IPS DF 6.9 (cell line): ENCODE data around the gene ACKR4.

Experiments used
- DNase-seq: peaks from one replicate; pipeline ENCODE4 v3.0.0-alpha.2; 2013; ENCODE audit warnings: low read depth, low spot score
- H3K27ac ChIP-seq: one replicate; pipeline ENCODE4 v1.5.1; 2013; ENCODE audit warnings: low read length, control low read depth
- H3K27me3 ChIP-seq: 2 replicates; pipeline ENCODE4 v1.6.1; 2013; ENCODE audit warnings: mild to moderate bottlenecking, low read length; ENCODE audit not compliant: control insufficient read depth, insufficient read depth
- H3K36me3 ChIP-seq: 2 replicates; pipeline ENCODE4 v1.6.1; 2013; ENCODE audit warnings: low read length; ENCODE audit not compliant: control insufficient read depth, insufficient read depth
- H3K4me1 ChIP-seq: 2 replicates; pipeline ENCODE4 v1.6.1; 2013; ENCODE audit warnings: low read length; ENCODE audit not compliant: control insufficient read depth, insufficient read depth
- H3K4me3 ChIP-seq: 2 replicates; pipeline ENCODE4 v1.5.1; 2013; ENCODE audit warnings: mild to moderate bottlenecking, low read length
- H3K9me3 ChIP-seq: 2 replicates; pipeline ENCODE4 v1.6.1; 2013; ENCODE audit warnings: low read length, inconsistent platforms; ENCODE audit not compliant: control insufficient read depth, insufficient read depth
- WGBS: extraction: QIAGEN DNeasy Blood & Tissue Kit; methylation state at CpG from one replicate; pipeline ENCODE4 v1.1.7; 2013; ENCODE audit warnings: mixed read lengths, missing lambda C conversion rate; ENCODE audit not compliant: insufficient read length, insufficient coverage; 5-methylcytosine and 5-hydroxymethylcytosine counted together

ACKR4 gene

DNA sequence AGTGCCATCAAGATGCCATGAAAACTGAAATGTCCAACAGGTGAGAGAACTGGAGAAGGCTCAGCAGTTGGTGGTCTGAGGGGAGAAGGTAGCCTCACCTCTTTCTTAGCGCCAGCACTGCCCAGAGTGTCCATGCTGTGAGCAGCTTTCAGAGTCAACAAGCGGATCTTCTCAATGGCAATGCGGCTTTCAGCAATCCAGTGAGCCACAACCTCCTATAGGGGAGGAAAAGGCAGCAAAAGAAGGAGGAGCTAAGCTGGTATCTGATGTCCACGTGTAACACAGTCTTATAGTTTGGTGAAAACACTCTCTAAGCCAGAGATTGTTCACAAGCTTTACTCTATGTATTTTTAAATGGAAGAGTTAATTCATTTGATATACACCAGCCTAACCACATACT, 36.1 kb upstream of the ACKR4 start:
- no peaks in the 10 kb centered on the region for H3K27me3 ChIP-seq
- no peak for DNase-seq
- no CpG with 5 or more reads among the region's 4 CpGs for WGBS

DNA sequence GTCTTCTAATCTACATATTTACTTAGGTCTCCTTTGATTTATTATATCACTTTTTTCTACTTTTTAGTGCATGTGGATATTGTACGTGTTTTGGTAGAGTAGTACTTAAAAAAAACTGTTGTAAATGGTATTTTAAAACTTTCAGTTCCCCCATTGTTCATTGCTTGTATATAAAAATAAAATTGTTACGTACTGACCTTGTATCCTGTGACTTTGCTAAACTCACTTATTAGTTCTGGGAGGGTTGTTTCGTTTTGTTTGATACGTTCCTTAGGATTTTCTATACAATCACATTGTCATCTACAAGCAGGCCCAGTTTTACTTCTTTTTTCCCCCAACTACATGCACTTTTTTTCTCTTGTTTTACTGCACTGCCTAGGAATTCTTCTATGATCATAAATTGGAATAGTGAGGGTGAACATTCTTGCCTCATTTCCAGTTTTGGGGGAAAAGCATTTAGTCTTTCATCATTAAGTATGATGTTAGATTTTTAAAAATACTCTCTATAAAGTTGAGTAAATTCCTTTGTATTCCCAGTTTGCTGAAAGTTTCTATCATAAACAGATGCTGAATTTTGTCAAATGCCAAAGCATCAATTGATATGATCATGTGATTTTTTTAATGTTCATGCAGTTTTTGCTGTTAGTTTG, 33.5 kb upstream of the ACKR4 start:
- Histone ChIP-seq H3K4me1 (no peaks in the 10 kb centered on the region; the same call in 1 of the 2 replicates), H3K27ac (no peak overlapping the region), H3K27me3 (no peaks in the 10 kb centered on the region), H3K9me3 (no peaks in the 10 kb centered on the region), H3K4me3 (no peak overlapping the region), H3K36me3 (no peaks in the 10 kb centered on the region)
- no peak for DNase-seq
- WGBS = no CpG with 5 or more reads among the region's 4 CpGs

More for the DNA sequence above, 36.1 kb upstream of the ACKR4 start:
- H3K9me3 ChIP-seq = no peaks in the 10 kb centered on the region
- no peak overlapping the region for H3K27ac ChIP-seq
- no peak overlapping the region for H3K4me3 ChIP-seq
- H3K4me1 ChIP-seq = peaks cover 1% of the 10 kb centered on the region; the same call in 1 of the 2 replicates
- no peaks in the 10 kb centered on the region for H3K36me3 ChIP-seq

DNA sequence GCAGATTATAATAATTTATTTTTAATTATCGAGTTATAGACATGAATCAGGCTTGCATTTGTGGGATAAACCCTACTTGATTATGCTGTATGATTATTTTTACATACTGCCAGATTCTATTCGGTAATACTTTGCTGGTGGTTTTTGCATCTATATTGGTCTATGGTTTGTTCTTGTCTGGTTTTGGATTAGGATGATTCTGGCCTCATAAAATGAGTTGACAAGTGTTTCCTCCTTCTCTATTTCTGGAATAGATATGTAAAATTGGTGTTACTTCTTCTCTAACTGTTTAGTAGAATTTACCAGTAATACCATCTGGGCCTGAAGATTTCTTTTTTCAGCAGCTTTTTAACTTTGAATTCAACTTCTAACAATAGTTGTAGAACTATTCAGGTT, 33.0 kb upstream of the ACKR4 start:
- Histone ChIP-seq H3K27me3 (no peaks in the 10 kb centered on the region), H3K36me3 (no peaks in the 10 kb centered on the region), H3K4me1 (no peaks in the 10 kb centered on the region; the same call in 1 of the 2 replicates), H3K4me3 (no peak overlapping the region), H3K9me3 (no peaks in the 10 kb centered on the region), H3K27ac (no peak overlapping the region)
- WGBS = no CpG with 5 or more reads among the region's 2 CpGs
- no peak for DNase-seq

DNA sequence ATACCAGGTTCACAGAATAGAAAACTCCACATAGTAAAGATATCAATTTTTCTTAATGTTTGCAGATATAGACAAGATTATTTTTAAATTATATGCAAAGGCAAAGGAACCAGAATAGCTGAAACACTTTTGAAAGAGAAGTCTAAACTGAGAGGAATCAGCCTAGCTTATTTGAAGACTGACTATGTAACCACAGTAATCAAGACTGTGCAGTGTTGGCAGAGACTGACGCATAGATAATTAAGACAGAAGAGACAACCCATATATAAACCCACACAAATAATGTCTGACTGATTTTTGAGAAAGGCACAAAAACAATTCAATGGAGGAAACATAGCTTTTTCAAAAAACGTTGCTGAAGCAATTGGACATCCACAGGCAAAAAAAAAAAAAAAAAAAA, 28.6 kb upstream of the ACKR4 start:
- no peaks in the 10 kb centered on the region for H3K27me3 ChIP-seq
- DNase-seq = no peak
- H3K4me1 ChIP-seq = no peaks in the 10 kb centered on the region
- H3K9me3 ChIP-seq = no peaks in the 10 kb centered on the region
- H3K36me3 ChIP-seq = no peaks in the 10 kb centered on the region
- no peak overlapping the region for H3K27ac ChIP-seq
- no CpG with 5 or more reads among the region's 2 CpGs for WGBS
- H3K4me3 ChIP-seq = no peak overlapping the region

DNA sequence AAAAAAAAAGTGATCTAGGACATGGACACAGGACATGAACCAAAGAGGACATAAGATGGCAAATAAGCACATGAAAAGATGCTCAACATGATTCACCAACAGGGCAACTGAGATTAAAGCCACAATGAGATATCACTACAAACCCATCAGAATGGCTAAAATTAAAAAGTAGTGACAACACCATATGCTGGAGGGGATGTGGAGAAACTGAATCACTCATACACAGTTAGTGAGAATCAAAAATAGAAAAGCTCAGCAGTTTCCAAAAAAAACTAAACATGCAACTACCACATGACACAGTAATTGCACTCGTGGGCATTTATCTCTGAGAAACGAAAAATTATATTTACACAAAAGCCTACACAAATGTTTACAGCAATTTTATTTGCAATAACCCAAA, 27.9 kb upstream of the ACKR4 start:
- no peak for DNase-seq
- H3K27ac ChIP-seq = no peak overlapping the region

DNA sequence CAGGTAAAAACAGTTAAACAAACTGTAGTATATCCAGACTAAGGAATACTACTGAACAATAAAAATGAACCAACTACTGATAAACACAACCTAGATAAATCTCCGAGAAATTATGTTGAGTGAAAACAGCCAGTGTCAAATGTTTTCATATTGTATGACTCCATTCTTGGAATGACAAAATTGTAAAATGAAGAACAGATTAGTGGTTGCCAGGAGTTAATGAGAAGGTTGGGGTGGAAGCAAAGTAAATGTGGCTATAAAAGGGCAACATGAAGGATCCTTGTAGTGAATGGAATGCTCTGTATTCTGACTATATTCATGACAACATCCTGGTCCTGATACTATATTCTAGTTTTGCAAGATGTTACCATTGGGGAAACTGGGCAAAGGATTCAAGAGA, 27.5 kb upstream of the ACKR4 start:
- Histone ChIP-seq H3K27me3 (no peaks in the 10 kb centered on the region), H3K9me3 (no peaks in the 10 kb centered on the region), H3K4me1 (no peaks in the 10 kb centered on the region), H3K4me3 (no peak overlapping the region), H3K27ac (no peak overlapping the region), H3K36me3 (no peaks in the 10 kb centered on the region)
- DNase-seq = no peak
- no CpG with 5 or more reads among the region's 1 CpG for WGBS

More for the DNA sequence above, 27.9 kb upstream of the ACKR4 start:
- H3K4me3 ChIP-seq = no peak overlapping the region
- no peaks in the 10 kb centered on the region for H3K27me3 ChIP-seq
- no peaks in the 10 kb centered on the region for H3K9me3 ChIP-seq
- H3K36me3 ChIP-seq = no peaks in the 10 kb centered on the region
- no peaks in the 10 kb centered on the region for H3K4me1 ChIP-seq
- no CpG with 5 or more reads among the region's 2 CpGs for WGBS

DNA sequence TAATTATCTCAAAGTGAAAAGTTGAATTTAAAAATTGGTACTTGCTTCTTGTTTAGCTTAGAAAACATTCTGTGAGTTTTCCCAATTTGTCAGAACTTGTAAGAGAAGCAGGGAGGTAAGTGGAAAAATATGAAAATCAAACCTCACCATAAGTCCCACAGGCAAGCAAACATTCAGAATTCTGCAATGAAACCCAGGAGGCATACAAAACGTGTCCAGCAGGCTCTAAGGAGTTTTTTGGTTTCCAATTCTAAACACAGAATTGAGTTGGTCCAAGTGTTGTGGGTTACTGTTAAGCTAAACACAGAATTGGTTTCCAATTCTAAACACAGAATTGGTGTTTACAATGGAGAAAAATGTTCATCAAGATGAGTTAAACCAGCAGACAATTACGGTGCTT, 27.1 kb upstream of the ACKR4 start:
- Histone ChIP-seq H3K4me3 (no peak overlapping the region), H3K9me3 (no peaks in the 10 kb centered on the region), H3K36me3 (no peaks in the 10 kb centered on the region), H3K4me1 (no peaks in the 10 kb centered on the region), H3K27me3 (no peaks in the 10 kb centered on the region), H3K27ac (no peak overlapping the region)
- no CpG with 5 or more reads among the region's 2 CpGs for WGBS
- DNase-seq = no peak

DNA sequence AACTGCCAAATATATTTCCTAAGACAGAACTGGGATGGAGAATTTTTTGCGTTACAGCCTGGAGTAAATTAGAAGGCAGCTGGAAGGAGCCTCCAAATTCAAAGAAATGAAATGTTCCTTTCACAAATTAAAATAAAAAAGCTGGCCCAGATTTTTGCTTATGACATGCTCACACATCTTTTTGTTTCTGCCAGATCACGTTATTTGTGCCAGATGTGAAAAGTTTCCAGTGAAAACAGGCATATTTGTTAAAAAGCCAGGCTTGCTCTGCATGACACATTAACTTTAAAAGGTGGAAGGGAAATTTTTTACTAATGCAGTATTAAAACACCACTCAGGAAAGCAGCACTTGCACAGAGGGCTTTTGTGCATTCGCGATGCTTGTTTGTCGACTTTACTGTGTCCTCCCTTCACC, 23.3 kb upstream of the ACKR4 start:
- no peaks in the 10 kb centered on the region for H3K9me3 ChIP-seq
- no CpG with 5 or more reads among the region's 5 CpGs for WGBS
- no peaks in the 10 kb centered on the region for H3K4me1 ChIP-seq
- no peak overlapping the region for H3K27ac ChIP-seq
- no peak overlapping the region for H3K4me3 ChIP-seq
- H3K27me3 ChIP-seq = no peaks in the 10 kb centered on the region
- no peak for DNase-seq
- no peaks in the 10 kb centered on the region for H3K36me3 ChIP-seq

DNA sequence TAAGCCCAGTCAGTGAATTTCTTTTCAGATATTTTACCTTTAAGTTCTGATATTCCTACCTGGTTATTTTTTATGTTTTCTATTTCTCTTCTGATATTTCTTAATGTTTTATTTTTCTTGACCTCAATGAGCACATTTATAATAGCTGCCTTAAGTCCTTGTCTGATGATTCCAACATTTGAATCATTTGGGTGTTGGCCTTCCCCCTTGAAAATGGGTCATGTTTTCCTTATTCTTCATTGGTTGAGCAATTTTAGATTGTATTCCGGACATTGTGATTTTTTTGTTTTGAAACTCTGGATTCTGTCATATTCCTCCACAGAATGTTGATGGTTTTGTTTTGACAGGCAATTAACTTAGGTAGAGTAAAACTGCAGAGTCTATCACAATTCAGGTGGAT, 9.7 kb upstream of the ACKR4 start:
- H3K27me3 ChIP-seq = no peaks in the 10 kb centered on the region
- WGBS = no CpG with 5 or more reads among the region's 1 CpG
- H3K4me3 ChIP-seq = no peak overlapping the region
- DNase-seq = no peak
- no peak overlapping the region for H3K27ac ChIP-seq
- no peaks in the 10 kb centered on the region for H3K9me3 ChIP-seq
- H3K4me1 ChIP-seq = no peaks in the 10 kb centered on the region
- no peaks in the 10 kb centered on the region for H3K36me3 ChIP-seq

DNA sequence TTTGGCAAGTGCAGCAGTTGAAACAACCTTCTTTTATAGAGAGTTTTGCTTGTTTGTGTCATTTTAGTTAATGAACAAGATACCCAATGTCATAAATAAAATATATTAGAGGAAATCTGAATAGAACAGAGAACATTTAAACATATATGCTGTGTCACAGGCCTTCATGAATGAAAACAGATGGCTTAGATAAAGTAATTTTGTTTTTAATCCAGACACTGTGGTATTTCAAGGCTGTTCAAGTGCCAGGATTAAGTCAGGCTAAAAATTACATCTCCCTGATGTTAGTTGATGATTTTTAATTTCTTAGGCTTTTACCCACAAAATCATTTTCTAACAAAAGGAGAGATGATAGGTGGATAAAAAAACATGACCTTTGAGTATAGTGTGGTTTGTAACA, 4.9 kb upstream of the ACKR4 start:
- no peaks in the 10 kb centered on the region for H3K9me3 ChIP-seq
- no peaks in the 10 kb centered on the region for H3K4me1 ChIP-seq
- no peaks in the 10 kb centered on the region for H3K27me3 ChIP-seq
- no peak for DNase-seq
- H3K36me3 ChIP-seq = no peaks in the 10 kb centered on the region
- H3K27ac ChIP-seq = no peak overlapping the region
- H3K4me3 ChIP-seq = no peak overlapping the region

DNA sequence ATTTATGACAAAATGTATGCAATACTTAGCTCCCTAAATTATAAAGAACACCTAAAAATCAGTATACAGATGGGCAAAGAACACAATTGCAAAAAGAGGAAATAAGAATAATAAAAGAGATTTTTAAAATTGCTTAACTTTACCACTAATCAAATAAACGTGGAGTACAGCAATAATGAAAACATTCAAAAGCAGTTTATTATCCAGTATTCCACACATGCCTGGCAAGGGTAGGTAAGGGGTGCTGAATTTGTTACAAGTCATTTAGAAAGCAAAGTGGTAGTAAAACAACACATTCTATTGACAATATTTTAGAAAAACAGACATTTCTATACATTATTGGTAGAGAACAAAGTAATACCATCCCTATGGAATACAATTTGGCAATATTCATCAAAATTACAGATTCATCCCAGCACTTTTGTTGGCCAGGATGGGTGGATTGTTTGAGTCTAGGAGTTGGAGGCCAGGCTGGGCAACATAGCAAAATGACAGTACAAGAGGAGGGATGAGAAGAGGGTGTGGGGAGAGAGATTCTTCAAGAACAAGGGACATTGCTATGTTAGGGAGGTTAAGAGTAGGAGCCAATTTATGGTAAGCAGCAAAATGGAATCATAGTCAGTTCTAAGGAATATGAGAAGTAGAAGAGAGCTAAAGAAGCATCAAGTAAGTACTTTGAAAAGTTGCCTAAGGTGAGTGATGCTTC, 3.7 kb upstream of the ACKR4 start:
- no peak for DNase-seq
- Histone ChIP-seq H3K27me3 (no peaks in the 10 kb centered on the region), H3K4me1 (no peaks in the 10 kb centered on the region), H3K9me3 (no peaks in the 10 kb centered on the region), H3K4me3 (no peak overlapping the region), H3K36me3 (no peaks in the 10 kb centered on the region), H3K27ac (no peak overlapping the region)
- WGBS = no CpG with 5 or more reads among the region's 1 CpG
